Activated naive CD8-positive, alpha-beta T cell treated with anti-CD3 and anti-CD28 coated beads, Interleukin-2, amount 10 ng/mL, durations not matched to agents 7 days and 5 days (primary cell): ENCODE measurements around the gene SORCS2. TPM values are rescaled to one million over a fixed set of nuclear protein-coding genes. Genes with fewer than 3 reads are reported as not detected.

Source experiments
- ATAC-seq: fragments of 150-1000 bp; cut with Tn5 transposase; one replicate; pipeline ENCODE4 v1.10.0; 2021; ENCODE audit warnings: low read depth, moderate library complexity
- POLR2A ChIA-PET: fragments of 350-600 bp; sonication (Branson Sonifier 250); formaldehyde crosslinking; loops from one replicate; lab custom pipeline; 2021; ENCODE audit warnings: antibody characterized with exemption; lab: Charles Lee
- DNase-seq: peaks from one replicate; pipeline ENCODE4 v3.0.0; 2021
- H3K27ac Mint-ChIP-seq: one replicate; pipeline ENCODE4 v1.8.0; 2022; ENCODE audit warnings: mild to moderate bottlenecking, mixed read lengths
- H3K27me3 Mint-ChIP-seq: one replicate; pipeline ENCODE4 v1.8.0; 2022; ENCODE audit warnings: mild to moderate bottlenecking, moderate library complexity, mixed read lengths
- H3K36me3 Mint-ChIP-seq: one replicate; pipeline ENCODE4 v1.8.0; 2021; ENCODE audit warnings: mild to moderate bottlenecking, mixed read lengths
- H3K4me1 Mint-ChIP-seq: one replicate; pipeline ENCODE4 v1.8.0; 2021; ENCODE audit warnings: mixed read lengths
- H3K4me3 Mint-ChIP-seq: one replicate; pipeline ENCODE4 v1.8.0; 2022; ENCODE audit warnings: mild to moderate bottlenecking, moderate library complexity, mixed read lengths
- H3K9me3 Mint-ChIP-seq: one replicate; pipeline ENCODE4 v1.8.0; 2021; ENCODE audit warnings: mixed read lengths
- total RNA-seq, 2 experiments: library from RNA; stranded (reverse); gene quantifications; one replicate each; pipeline ENCODE4 v1.2.3, GENCODE V29; 2021

Gene SORCS2
- total RNA-seq, 2 experiments from 2014 or later, result not detected

GRCh38 chr4:7510538-7510937, 318.2 kb downstream of the SORCS2 start:
- Mint-ChIP-seq H3K36me3 (no peaks in the 10 kb centered on the region), H3K27ac (no peak overlapping the region), H3K27me3 (peaks cover 14% of the 10 kb centered on the region), H3K9me3 (no peaks in the 10 kb centered on the region), H3K4me3 (no peak overlapping the region), H3K4me1 (peaks cover 5% of the 10 kb centered on the region)
- ATAC-seq (no peak), DNase-seq (no peak)
- POLR2A ChIA-PET, result no interaction called here

GRCh38 chr4:7511525-7511924, 319.2 kb downstream of the SORCS2 start:
- Mint-ChIP-seq H3K4me1 (peaks cover 5% of the 10 kb centered on the region), H3K27me3 (peaks cover 14% of the 10 kb centered on the region), H3K36me3 (no peaks in the 10 kb centered on the region), H3K4me3 (no peak overlapping the region), H3K27ac (no peak overlapping the region), H3K9me3 (no peaks in the 10 kb centered on the region)
- DNase-seq (no peak), ATAC-seq (no peak)
- POLR2A ChIA-PET, result no interaction called here

- H3K4me1 Mint-ChIP-seq, result peaks cover 4% of the 10 kb centered on the region
- H3K27ac Mint-ChIP-seq, result no peak overlapping the region
- H3K27me3 Mint-ChIP-seq, result peaks cover 18% of the 10 kb centered on the region
- no peaks in the 10 kb centered on the region for H3K36me3 Mint-ChIP-seq
- DNase-seq, result no peak
- no peak for ATAC-seq
- no peak overlapping the region for H3K4me3 Mint-ChIP-seq
- POLR2A ChIA-PET, result no interaction called here
- no peaks in the 10 kb centered on the region for H3K9me3 Mint-ChIP-seq
These were observed 320.1 kb downstream of the SORCS2 start for GRCh38 chr4:7512428-7512827.

GRCh38 chr4:7512946-7513345, 320.6 kb downstream of the SORCS2 start:
- H3K27me3 Mint-ChIP-seq, result peaks cover 17% of the 10 kb centered on the region
- POLR2A ChIA-PET, result no interaction called here
- no peak overlapping the region for H3K4me3 Mint-ChIP-seq
- peaks cover under 1% of the 10 kb centered on the region for H3K4me1 Mint-ChIP-seq
- H3K27ac Mint-ChIP-seq, result no peak overlapping the region
- ATAC-seq, result no peak
- no peaks in the 10 kb centered on the region for H3K9me3 Mint-ChIP-seq
- no peak for DNase-seq
- no peaks in the 10 kb centered on the region for H3K36me3 Mint-ChIP-seq

DNA sequence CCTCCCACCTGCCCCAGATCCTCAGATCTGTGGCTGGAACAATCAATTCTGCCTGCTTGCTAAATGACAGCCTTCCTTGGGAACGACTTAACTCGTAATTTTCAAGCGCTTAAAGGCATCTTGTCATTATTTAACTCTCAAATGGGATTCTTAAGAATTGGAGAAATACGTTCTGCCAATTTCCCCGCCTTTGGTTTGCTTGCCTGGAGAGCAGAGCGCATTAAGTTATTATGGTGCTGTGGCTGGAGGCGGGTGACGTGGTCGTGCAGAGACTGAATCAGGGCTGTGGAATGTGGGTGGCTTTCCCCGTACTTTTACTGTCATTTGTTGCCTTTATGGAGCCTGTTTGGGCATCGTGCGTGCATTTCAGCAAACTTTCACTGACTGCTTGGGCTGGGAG, 321.3 kb downstream of the SORCS2 start:
- H3K36me3 Mint-ChIP-seq, result no peaks in the 10 kb centered on the region
- no peaks in the 10 kb centered on the region for H3K9me3 Mint-ChIP-seq
- no peaks in the 10 kb centered on the region for H3K4me1 Mint-ChIP-seq
- DNase-seq (no peak), ATAC-seq (no peak)
- peaks cover 14% of the 10 kb centered on the region for H3K27me3 Mint-ChIP-seq
- H3K4me3 Mint-ChIP-seq, result no peak overlapping the region
- no peak overlapping the region for H3K27ac Mint-ChIP-seq
- POLR2A ChIA-PET, result no interaction called here

DNA sequence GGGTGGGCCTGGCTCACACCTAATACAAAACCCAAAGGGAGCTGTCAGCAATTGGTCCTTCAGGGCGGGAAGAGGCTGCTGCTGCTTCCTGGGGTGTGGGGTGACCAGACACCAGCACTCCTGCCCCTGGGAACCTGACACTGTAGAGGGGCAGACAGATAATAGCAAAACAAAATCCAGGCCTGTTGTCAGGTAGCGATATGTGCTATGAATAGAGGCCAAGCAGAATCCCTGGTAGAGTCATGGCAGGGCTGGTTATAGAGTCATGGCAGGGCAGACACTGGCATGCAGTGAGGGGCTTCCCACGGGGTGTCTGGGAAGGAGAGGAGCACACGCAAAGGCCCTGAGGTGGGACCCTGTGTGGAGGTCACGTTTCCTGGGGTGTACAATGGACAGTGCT, 321.9 kb downstream of the SORCS2 start:
- DNase-seq, result no peak
- Mint-ChIP-seq H3K4me1 (no peaks in the 10 kb centered on the region), H3K9me3 (no peaks in the 10 kb centered on the region), H3K27ac (no peak overlapping the region), H3K36me3 (no peaks in the 10 kb centered on the region), H3K27me3 (peaks cover 14% of the 10 kb centered on the region), H3K4me3 (no peak overlapping the region)
- ATAC-seq, result no peak
- POLR2A ChIA-PET, result no interaction called here

GRCh38 chr4:7514789-7515188, 322.5 kb downstream of the SORCS2 start:
- DNase-seq, result no peak
- POLR2A ChIA-PET, result no interaction called here
- Mint-ChIP-seq H3K4me1 (no peaks in the 10 kb centered on the region), H3K27me3 (peaks cover 14% of the 10 kb centered on the region), H3K9me3 (no peaks in the 10 kb centered on the region), H3K4me3 (no peak overlapping the region), H3K27ac (no peak overlapping the region), H3K36me3 (no peaks in the 10 kb centered on the region)
- ATAC-seq, result no peak

GRCh38 chr4:7515390-7515902, 323.1 kb downstream of the SORCS2 start:
- ATAC-seq (no peak), DNase-seq (no peak)
- no peaks in the 10 kb centered on the region for H3K4me1 Mint-ChIP-seq
- no peak overlapping the region for H3K4me3 Mint-ChIP-seq
- H3K27me3 Mint-ChIP-seq, result peaks cover 14% of the 10 kb centered on the region
- H3K36me3 Mint-ChIP-seq, result no peaks in the 10 kb centered on the region
- POLR2A ChIA-PET, result no interaction called here
- no peak overlapping the region for H3K27ac Mint-ChIP-seq
- H3K9me3 Mint-ChIP-seq, result no peaks in the 10 kb centered on the region

DNA sequence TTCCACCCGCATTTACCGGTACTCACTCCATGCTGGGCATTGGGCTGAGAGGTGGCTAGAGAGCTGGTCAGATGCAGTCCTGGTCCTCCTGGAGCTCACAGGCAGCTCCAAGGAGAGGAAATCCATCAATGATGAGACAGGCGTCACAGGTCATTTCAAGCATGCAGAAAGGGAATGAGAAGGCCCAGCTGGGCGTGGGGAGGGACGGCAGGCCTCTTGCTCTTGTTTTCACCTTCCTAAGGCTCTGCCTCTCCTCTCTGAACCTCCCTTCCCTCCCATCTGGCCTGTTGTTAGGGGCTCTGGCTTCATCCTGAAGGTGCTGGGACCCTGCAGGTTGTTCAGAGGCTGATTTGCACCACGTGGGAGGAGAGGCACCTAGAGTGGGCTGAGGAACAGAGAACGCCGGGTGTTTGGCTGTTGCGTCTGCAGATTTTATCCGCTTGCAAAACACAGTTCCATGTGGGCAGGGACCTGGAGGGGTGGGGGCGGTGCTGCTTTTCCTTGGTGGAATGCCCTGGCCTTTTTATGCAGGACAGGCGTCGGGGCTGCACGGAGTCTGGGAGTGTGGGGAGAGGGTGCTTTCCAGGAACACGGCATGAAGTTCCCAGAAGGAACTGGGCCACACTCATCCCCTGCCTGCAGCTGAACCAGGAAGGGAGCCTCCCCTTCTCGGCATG, 323.9 kb downstream of the SORCS2 start:
- Mint-ChIP-seq H3K27ac (no peak overlapping the region), H3K27me3 (peaks cover 13% of the 10 kb centered on the region), H3K9me3 (no peaks in the 10 kb centered on the region), H3K36me3 (no peaks in the 10 kb centered on the region), H3K4me1 (no peaks in the 10 kb centered on the region), H3K4me3 (no peak overlapping the region)
- no peak for DNase-seq
- ATAC-seq, result no peak
- POLR2A ChIA-PET, result no interaction called here

GRCh38 chr4:7516773-7517144, 324.4 kb downstream of the SORCS2 start:
- Mint-ChIP-seq H3K9me3 (no peaks in the 10 kb centered on the region), H3K4me1 (no peaks in the 10 kb centered on the region), H3K27ac (no peak overlapping the region), H3K4me3 (no peak overlapping the region), H3K27me3 (peaks cover 12% of the 10 kb centered on the region), H3K36me3 (no peaks in the 10 kb centered on the region)
- no peak for DNase-seq
- POLR2A ChIA-PET, result no interaction called here
- ATAC-seq, result no peak

DNA sequence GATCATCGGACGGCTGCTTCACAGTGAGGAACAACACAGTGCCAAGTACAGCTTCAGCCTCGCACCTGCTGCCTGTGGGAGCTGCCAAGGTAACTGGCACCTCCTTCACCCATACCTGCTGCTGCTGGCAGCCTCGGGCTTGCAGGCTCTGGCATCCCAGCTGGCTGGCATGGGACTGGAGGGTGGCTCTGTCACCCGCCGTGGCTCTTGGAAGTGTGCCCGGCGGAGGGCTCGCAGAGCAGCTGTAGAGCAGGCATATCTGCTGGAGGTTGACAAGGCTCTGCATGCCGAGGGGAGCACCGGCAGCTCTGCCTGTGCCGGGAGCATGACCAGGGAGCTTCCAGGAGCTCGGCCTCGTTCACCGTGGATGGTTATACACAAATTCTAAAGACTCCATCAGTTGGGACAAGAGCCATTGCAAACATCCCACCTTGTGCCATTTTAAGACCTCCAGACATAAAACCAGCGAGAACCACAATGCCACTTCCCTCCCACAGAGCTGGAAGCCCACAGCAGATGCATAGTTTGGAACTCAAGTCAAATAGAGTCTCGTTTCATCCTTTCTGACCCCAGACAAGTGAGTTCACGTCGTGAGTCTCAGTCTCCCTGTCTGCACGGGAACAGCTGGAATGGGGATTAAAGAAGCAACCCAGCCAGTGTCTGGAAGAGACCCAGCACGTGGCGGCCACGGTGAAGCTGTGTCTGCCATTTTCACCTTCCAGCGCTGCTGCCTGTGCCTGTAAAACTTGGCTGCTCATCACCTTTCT, 326.7 kb downstream of the SORCS2 start:
- Mint-ChIP-seq H3K27ac (no peak overlapping the region), H3K4me1 (no peaks in the 10 kb centered on the region)

DNA sequence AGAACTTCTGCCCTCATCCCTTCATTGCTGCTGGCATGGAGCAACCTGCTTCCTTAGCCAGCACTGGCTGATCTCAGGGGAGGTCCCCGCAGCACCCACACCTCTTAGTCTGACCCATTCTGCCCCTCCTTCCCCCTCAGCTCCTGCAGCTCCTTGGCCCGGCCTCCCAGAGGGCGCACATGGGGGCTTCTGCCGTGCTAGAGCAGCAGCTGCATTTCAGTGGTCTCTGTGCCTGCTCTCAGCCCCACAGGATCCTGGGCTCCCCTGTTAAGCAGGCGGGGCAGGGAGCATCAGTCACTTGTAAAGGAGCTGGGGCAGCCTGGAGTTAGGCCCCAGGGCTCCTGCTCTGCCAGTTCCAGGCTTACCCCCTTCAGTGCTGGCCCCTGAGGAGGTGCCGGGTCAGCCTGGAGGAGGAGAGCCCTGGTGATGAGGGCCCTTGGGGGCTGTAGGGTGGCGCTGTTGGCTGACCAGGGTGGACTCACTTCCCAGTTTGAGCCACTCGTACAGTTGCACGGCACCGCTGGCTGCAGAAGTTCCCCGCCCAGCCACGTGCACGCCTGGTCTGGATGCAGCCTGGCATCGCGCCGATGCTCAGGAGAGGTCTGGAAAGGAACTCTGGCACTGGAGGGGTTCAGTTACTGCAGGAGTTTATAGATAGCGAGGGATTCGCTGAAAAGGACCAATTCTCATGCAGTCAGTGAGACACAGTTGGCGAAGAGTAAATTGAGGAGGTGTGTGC, 327.5 kb downstream of the SORCS2 start:
- no peak for DNase-seq
- no peak overlapping the region for H3K4me3 Mint-ChIP-seq
- ATAC-seq, result no peak
- H3K4me1 Mint-ChIP-seq, result peaks cover 6% of the 10 kb centered on the region
- H3K9me3 Mint-ChIP-seq, result no peaks in the 10 kb centered on the region
- POLR2A ChIA-PET, result no interaction called here
- H3K36me3 Mint-ChIP-seq, result no peaks in the 10 kb centered on the region
- peaks cover 31% of the 10 kb centered on the region for H3K27me3 Mint-ChIP-seq
- no peak overlapping the region for H3K27ac Mint-ChIP-seq

More for the DNA sequence above, 326.7 kb downstream of the SORCS2 start:
- Mint-ChIP-seq H3K36me3 (no peaks in the 10 kb centered on the region), H3K9me3 (no peaks in the 10 kb centered on the region), H3K4me3 (no peak overlapping the region), H3K27me3 (peaks cover 26% of the 10 kb centered on the region)
- DNase-seq (no peak), ATAC-seq (no peak)
- POLR2A ChIA-PET, result no interaction called here

DNA sequence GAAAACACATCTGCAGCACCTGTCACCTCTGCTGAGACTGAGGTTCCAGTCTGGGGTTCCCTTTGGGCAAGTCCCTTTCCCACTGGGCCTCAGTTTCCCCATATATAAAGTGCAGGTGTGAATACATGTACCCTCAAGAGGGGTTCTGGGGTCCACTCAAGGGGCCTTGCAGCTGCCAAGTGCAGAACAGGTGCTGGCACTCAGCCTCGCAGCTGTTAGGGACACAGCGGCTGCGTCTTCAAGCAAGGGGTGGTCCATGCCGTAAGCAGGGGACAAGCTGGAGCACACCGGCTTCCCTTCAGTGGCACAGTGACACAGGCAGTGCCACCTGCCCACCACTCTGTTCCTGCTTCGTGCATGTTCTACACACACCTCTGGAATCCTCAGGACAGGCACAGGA, 329.3 kb downstream of the SORCS2 start:
- DNase-seq, result no peak
- no peaks in the 10 kb centered on the region for H3K9me3 Mint-ChIP-seq
- POLR2A ChIA-PET, result no interaction called here
- H3K27me3 Mint-ChIP-seq, result peaks cover 38% of the 10 kb centered on the region
- H3K36me3 Mint-ChIP-seq, result no peaks in the 10 kb centered on the region
- H3K4me1 Mint-ChIP-seq, result peaks cover 8% of the 10 kb centered on the region
- no peak overlapping the region for H3K4me3 Mint-ChIP-seq
- ATAC-seq, result no peak
- H3K27ac Mint-ChIP-seq, result no peak overlapping the region
